GM19463 (cell line): ENCODE data around the gene SERPINE1.
"Not testable (repeated sequence)": the region's sequence is repeated elsewhere in the genome, so short reads cannot be mapped to it uniquely, and the experiment has no call there.

Experiments used
- ATAC-seq: cut with Tn5 transposase; IDR thresholded peaks from one replicate; pipeline ENCODE4 v1.9.1; 2021; ENCODE audit warnings: mild to moderate bottlenecking, moderate library complexity; ENCODE audit not compliant: unreplicated experiment

Gene SERPINE1

DNA sequence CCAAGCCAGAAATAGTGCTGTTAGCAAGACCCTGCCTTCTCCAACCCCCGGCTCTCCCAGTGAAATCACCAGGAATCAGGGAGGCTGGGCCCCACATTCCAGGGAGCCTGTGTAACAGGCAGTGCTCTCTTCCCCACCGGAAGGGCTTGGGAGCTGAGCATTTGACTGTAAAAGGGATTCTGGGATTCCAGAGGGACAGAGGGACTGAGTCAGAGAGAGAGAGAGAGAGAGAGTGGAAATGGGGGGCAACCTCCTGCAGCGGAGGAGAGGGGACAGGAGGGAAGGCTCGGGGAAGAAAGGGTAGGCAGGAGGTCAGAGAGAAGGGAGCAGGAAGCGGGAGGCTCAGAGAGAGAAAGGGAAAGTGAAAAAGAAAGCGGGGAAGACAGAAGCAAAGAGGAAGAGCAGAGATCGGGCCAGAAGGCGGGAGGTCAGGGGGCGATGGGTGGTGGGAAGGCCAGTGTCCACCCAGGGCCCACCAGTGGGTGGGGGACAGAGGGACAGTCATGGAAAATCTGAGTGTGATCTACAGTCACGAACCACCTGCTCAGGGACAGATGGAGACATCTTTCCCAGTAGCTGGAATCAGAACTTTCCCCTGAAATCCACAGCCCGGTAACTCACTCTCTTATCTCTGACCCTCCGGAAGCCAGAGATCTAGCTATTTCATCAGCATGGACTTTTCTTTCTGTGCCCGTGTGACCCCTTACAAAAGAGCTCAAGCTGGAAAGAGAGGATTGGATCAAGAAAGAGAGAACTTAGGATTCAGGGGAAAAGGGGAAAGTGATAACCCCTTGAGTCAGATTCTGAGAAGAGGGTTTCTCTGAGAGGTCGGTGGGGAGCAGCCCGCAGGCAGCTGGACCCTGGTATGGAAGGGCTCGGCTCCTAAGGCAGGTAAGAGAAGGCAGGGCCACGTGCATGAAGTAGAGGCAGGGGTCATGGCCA is 4.6 kb upstream of the SERPINE1 start:
- no peak for ATAC-seq

DNA sequence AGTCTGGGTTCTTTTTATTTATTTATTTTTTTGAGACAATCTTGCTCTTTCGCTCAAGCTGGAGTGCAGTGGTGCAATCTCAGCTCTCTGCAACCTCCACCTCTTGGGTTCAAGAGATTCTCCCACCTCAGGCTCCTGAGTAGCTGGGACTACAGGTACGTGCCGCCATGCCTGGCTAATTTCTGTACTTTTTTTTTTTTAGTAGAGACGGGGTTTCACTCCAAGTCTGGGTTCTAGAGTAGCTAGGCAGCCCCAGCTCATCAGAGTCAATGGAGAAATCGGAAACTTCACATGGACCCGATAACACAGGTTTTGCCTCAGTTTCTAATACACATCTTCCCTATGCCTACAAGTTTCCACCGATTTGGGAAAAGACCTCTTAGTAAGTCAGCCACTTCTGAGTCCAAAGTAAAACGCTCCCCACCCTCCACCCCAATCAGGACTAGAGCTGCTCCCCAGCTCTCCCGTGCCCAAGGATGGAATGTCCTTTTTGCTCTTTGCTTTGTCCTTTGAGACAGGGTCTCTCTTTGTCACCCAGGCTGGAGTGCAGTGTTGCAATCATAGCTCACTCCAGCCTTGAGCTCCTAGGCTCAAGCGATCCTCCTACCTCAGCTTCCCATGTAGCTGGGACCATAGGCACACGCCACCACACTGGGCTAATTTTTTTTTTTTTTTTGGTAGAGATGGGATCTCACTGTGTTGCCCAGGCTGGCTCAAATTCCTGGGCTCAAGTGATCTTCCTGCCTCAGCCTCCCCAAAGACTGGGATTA is 3.8 kb upstream of the SERPINE1 start:
- ATAC-seq: no peak

DNA sequence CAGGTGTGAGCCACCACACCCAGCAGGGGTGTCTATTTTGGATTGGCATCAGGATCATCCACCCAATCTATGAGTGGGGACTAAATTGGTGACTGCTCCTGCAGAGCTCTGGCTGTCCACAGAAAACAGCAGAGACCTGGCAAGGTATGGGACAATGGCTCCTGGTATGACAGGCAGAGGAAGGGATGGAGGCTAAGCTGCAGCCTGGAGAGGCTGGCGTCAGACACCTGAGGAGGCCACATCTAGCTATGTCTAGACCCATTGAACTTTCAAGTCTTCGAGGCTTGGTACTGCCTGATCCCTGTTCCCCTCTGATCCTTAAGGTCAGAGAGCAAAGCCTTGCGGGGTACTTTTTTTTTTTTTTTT is 3.2 kb upstream of the SERPINE1 start:
- no peak for ATAC-seq

- no peak for ATAC-seq
Measured at GRCh38 chr7:101124376-101125056, 2.4 kb upstream of the SERPINE1 start.

DNA sequence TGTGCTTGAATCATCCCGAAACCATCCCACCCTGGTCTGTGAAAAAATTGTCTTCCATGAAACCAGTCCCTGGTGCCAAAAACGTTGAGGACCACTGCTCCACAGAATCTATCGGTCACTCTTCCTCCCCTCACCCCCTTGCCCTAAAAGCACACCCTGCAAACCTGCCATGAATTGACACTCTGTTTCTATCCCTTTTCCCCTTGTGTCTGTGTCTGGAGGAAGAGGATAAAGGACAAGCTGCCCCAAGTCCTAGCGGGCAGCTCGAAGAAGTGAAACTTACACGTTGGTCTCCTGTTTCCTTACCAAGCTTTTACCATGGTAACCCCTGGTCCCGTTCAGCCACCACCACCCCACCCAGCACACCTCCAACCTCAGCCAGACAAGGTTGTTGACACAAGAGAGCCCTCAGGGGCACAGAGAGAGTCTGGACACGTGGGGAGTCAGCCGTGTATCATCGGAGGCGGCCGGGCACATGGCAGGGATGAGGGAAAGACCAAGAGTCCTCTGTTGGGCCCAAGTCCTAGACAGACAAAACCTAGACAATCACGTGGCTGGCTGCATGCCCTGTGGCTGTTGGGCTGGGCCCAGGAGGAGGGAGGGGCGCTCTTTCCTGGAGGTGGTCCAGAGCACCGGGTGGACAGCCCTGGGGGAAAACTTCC is 784 bp upstream of the SERPINE1 start:
- peak; percentile 60 for ATAC-seq

DNA sequence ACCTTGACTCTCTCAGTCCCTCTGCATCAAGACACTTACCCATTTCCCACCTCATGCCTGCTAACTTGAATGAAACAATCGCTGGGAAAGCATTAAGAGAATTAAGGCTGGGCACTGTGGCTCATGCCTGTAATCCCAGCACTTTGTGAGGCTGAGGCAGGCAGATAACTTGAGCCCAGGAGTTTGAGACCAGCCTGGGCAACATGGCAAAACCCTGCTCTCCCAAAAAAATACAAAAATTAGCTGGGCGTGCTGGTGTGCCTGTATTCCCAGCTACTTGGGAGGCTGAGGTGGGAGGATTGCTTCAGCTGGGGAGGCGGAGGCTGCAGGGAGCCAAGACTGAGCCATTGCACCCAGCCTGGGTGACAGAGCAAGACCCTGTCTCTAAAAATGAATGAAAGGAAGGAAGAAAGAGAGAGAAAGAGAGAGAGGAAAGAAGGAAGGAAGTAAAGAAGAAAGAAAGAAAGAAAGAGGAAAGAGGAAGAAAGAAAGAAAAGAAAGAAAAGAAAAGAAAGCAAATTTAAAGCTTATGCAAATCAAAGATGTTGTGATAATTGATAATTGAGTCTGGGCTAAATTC is 646 bp downstream of the SERPINE1 start:
- ATAC-seq: no peak

DNA sequence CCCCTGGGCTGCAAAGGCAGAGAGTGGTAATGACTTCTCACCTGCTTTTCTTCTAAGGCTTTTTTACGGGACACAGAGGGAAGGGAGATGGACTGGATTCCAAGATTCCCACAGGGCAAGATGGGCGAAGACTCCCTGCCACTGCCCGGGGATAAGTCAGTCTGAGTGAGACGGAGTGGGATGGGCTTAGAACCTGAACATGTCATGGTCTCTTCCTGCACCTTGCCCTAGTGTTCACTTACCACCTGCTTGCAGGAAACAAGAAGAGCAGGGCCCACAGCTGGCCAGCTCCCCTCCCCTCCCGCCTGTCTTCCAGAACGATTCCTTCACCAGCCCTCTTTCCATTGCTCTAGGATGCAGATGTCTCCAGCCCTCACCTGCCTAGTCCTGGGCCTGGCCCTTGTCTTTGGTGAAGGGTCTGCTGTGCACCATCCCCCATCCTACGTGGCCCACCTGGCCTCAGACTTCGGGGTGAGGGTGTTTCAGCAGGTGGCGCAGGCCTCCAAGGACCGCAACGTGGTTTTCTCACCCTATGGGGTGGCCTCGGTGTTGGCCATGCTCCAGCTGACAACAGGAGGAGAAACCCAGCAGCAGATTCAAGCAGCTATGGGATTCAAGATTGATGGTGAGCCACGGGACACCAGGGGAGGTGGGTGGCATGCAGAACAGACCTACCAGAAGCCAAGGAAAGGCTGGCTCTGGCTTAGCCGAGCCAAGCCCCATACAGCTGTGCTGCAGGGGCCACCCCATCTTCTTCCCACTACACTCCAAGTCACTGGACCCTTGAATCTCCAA is 1.3 kb downstream of the SERPINE1 start:
- no peak for ATAC-seq

- no peak for ATAC-seq
Measured at GRCh38 chr7:101129603-101130117, 2.8 kb downstream of the SERPINE1 start.

DNA sequence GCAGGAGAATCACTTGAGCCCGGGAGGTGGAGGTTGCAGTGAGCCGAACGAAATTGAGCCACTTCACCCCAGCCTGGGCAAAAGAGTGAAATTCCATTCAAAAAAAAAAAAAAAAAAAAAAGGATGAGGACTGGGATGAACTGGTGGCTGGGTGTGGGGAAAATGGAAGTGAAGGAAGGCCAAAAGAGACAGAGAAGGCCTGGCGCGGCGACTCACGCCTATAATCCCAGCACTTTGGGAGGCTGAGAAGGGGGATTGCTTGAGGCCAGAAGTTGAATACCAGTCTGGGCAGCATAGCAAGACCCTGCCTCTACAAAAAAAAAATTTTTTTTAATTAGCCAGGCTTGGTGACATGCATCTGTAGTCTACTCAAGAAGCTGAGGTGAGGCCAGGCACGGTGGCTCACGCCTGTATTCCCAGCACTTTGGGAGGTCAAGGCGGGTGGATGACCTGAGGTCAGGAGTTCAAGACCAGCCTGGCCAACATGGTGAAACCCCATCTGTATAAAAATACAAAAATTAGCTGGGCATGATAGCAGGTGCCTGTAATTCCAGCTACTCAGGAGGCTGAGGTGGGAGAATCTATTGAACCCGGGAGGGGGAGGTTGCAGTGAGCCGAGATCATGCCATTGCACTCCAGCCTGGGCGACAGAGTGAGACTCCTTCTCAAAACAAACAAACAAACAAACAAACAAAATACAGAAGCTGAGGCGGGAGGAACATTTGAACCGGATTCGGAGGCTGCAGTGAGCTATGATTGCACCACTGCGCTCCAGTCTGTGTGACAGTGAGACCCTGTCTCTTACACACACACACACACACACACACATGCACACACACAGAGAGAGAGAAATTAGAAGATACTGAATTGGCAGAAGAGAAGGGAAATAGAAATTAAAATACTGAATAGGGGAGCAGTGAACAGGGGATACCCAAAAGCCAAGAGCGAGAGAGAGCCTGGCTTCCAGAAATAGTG is 6.0 kb downstream of the SERPINE1 start:
- ATAC-seq: not testable (repeated sequence)

DNA sequence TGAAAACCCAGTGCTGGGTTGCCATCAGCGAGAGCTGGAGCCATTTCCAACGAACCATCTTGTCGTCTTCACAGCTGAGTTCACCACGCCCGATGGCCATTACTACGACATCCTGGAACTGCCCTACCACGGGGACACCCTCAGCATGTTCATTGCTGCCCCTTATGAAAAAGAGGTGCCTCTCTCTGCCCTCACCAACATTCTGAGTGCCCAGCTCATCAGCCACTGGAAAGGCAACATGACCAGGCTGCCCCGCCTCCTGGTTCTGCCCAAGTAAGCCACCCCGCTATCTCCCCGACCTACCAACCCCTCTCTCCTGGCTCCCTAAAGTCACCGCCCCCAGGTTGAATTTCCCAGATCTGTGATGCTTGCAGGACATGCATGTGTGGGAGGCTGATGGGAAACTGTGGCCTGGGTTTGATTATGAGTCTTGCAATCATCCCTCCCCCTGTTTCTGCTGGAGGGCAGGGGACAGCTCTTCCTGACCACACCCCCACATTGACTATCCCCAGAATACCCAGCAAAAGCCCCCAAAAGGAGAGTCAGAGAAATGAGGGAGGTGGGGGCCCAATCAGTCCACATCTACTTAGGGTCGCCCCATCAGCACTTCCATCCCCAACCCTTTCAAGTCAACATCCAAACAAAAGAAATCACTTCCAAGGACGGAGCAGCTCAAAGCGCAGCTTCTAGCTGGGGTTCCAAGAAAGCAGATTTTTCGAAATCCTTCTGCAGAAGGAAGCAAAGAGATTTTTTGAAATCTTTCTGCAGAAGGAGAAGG is 6.9 kb downstream of the SERPINE1 start:
- ATAC-seq: no peak

DNA sequence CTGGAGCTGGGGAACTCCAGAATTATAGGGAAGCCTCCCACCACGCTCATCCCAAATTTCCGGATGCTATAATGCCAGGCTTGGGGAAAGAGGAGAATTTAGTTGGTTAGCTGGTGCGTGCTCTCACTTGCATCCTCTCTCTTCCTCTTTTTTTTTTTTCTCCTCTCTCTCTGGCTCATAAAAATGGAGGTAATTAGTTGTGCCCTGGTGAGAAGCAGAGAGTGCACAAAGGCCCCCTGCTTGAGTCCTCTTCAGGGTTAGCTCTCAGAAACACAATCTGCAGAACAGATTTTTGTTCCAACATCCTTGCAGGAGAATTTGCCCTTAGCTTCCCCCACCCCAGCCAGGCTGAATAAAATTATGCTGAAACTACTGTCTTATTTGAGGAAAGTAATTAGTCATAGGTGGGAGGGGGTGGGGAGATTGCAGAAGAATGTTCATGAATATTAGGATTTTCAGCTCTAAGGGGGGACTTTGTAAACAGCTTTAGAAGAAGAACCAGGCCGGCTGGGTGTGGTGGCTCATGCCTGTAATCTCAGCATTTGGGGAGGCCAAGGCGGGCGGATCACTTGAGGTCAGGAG is 7.6 kb downstream of the SERPINE1 start:
- ATAC-seq: no peak

GRCh38 chr7:101137651-101138212 is 10.8 kb downstream of the SERPINE1 start:
- no peak for ATAC-seq

GRCh38 chr7:101138213-101138870 is 11.4 kb downstream of the SERPINE1 start:
- ATAC-seq: peak; percentile 94

- ATAC-seq: no peak
Measured at GRCh38 chr7:101140339-101140699, 13.4 kb downstream of the SERPINE1 start.

DNA sequence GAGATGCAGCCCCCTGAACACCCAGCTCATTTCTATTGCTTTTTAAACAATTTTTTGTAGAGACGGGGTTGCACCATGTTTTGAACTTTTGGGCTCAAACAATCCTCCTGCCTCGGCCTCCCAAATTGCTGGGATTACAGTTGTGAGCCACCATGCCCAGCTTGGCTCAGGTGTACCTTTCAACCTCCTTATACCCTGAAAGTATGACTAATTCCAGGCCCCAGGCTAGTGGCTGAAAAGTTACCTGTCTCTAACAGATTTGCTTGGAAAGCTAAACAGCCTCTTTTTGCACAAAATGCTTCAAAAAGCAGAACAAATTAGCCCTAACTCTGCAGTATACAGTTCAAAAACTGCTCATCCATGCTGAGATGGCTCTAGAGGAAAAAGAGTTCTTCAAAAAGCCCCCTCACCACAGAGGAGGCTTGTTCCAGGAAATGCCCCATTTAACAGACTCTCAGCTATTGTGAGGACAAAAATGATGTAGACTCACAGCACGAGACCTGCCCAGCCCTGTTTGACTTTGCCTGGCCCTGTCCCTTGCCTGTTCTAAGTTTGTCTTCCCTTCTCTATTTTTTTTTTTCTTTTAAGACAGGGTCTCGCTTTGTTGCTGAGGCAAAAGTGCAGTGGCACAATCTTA is 14.0 kb downstream of the SERPINE1 start:
- ATAC-seq: no peak
